K562 (cell line): ENCODE data around the gene NPIPA2. TPM values are rescaled to one million over a fixed set of nuclear protein-coding genes. Genes with fewer than 3 reads are reported as not detected.
A peak's percentile ranks its signal among the peaks of the same experiment; 100 is the strongest.
"Not testable (repeated sequence)": the region's sequence is repeated elsewhere in the genome, so short reads cannot be mapped to it uniquely, and the experiment has no call there.

Experiments used
- ATAC-seq: fragments of 200-7000 bp; cut with Tn5 transposase; 3 replicates; pipeline ENCODE4 v1.9.1; 2020; ENCODE audit warnings: moderate library complexity
- BruUV-seq: library from RNA; stranded (reverse); fragments of 400-500 nt; replicated peaks from 2 replicates; lab custom pipeline; 2021; lab: Mats Ljungman, UMichigan
- CTCF ChIA-PET: fragments of 300-600 bp; formaldehyde crosslinking; extraction: SDS; loops from one replicate; lab custom pipeline; 2021; ENCODE audit warnings: low intra/inter-chr PET ratio; lab: Yijun Ruan, JAX
- POLR2A ChIA-PET: fragments of 300-600, 350-650 bp; sonication (Branson Sonifier 250); formaldehyde crosslinking; extraction: SDS; loops from one replicate; lab custom pipeline; 2021; ENCODE audit warnings: antibody characterized with exemption, inconsistent platforms; lab: Yijun Ruan, JAX
- DNase-seq, 4 experiments: peaks; one replicate each; pipeline versions ENCODE4 v3.0.0 to v3.0.0-alpha.2; 2011 to 2018; ENCODE audit warnings: low spot score in 3 of 4, mixed read lengths in 3 of 4; ENCODE audit errors: extremely low read depth in 1 of 4
- FAIRE-seq: peaks from 2 replicates; lab custom pipeline; 2011; peaks lifted over from hg19 to GRCh38; lab: Jason Lieb, UNC
- H2AFZ ChIP-seq: 2 replicates; pipeline ENCODE4 v1.6.0; 2011; ENCODE audit warnings: low read depth, low read length, control low read depth, inconsistent platforms
- H3K27ac ChIP-seq: fragments of 200-600 bp; 3 replicates; pipeline ENCODE4 v1.8.0; 2011; ENCODE audit warnings: low read depth, mild to moderate bottlenecking, control low read depth, inconsistent platforms, low read length, moderate library complexity, mixed read lengths; ENCODE audit errors: extremely low read depth
- H3K27me3 ChIP-seq, 2 experiments: fragments of 300-600 bp in 1 of 2; 2 replicates in 1 of 2; 3 replicates in 1 of 2; pipeline versions ENCODE4 v1.6.0 to v1.8.0; 2011; ENCODE audit warnings: inconsistent platforms in 2 of 2, low read length in 2 of 2, mild to moderate bottlenecking in 1 of 2, mixed read lengths in 1 of 2, moderate library complexity in 1 of 2; ENCODE audit not compliant: control insufficient read depth in 2 of 2, insufficient read depth in 2 of 2
- H3K36me3 ChIP-seq: fragments of 300-600 bp; 3 replicates; pipeline ENCODE4 v1.8.0; 2011; ENCODE audit warnings: mild to moderate bottlenecking, low read length, inconsistent platforms; ENCODE audit not compliant: control insufficient read depth, insufficient read depth
- H3K4me1 ChIP-seq, 2 experiments: fragments of 200-600 bp in 1 of 2; replicated peaks in 1 of 2; 2 replicates in 1 of 2; 3 replicates in 1 of 2; pipeline versions ENCODE4 v1.5.1 to v1.8.0; 2011; ENCODE audit warnings: inconsistent platforms in 2 of 2, low read length in 2 of 2, mild to moderate bottlenecking in 1 of 2, mixed read lengths in 1 of 2, moderate library complexity in 1 of 2; ENCODE audit not compliant: control insufficient read depth in 2 of 2, insufficient read depth in 2 of 2
- H3K4me2 ChIP-seq: 2 replicates; pipeline ENCODE4 v1.6.1; 2011; ENCODE audit warnings: low read length, control low read depth, inconsistent platforms, mixed read lengths; ENCODE audit not compliant: insufficient read depth
- H3K4me3 ChIP-seq: fragments of 200-600 bp; sonication (generic), shearing (Covaris generic); 2 replicates; pipeline ENCODE4 v1.5.1; 2016; ENCODE audit warnings: control low read depth, inconsistent platforms
- H3K79me2 ChIP-seq: fragments of 200-600 bp; 3 replicates; pipeline ENCODE4 v1.8.0; 2011; ENCODE audit warnings: low read length, inconsistent platforms; ENCODE audit not compliant: control insufficient read depth, insufficient read depth
- H3K9ac ChIP-seq, 2 experiments: 2 replicates each; pipeline versions ENCODE4 v1.6.0 to v1.6.1; 2011; ENCODE audit warnings: low read depth in 2 of 2, low read length in 2 of 2, control low read depth in 1 of 2, inconsistent platforms in 1 of 2, mild to moderate bottlenecking in 1 of 2, mixed read lengths in 1 of 2; ENCODE audit not compliant: insufficient read depth in 1 of 2
- H3K9me1 ChIP-seq: one replicate; pipeline ENCODE4 v1.6.0; 2011; ENCODE audit warnings: inconsistent platforms, mild to moderate bottlenecking, low read length, moderate library complexity; ENCODE audit not compliant: control insufficient read depth, insufficient read depth
- H3K9me3 ChIP-seq: replicated peaks from 2 replicates; pipeline ENCODE4 v1.5.1; 2011; ENCODE audit warnings: low read depth, low read length, inconsistent platforms; ENCODE audit not compliant: control insufficient read depth, insufficient read depth
- H4K20me1 ChIP-seq: replicated peaks from 2 replicates; pipeline ENCODE4 v1.6.1; 2011; ENCODE audit warnings: low read length, inconsistent platforms, mixed read lengths; ENCODE audit not compliant: control insufficient read depth, insufficient read depth
- WGBS: fragments of 100-300 bp; shearing (Covaris generic); methylation state at CpG from one replicate; pipeline ENCODE4 v1.1.6; 2016; ENCODE audit warnings: low coverage, mixed read lengths; ENCODE audit not compliant: insufficient coverage; ENCODE audit errors: missing lambda C conversion rate; 5-methylcytosine and 5-hydroxymethylcytosine counted together
- in situ Hi-C: fragments of 300-500 bp; cut with MboI; formaldehyde crosslinking; loops from 4 replicates; pipeline ENCODE4 v1.15.0; 2018; ENCODE audit warnings: inconsistent platforms, mixed read lengths
- intact Hi-C: fragments of 100-400 bp; cut with micrococcal nuclease; formaldehyde crosslinking; loops from 2 replicates; pipeline ENCODE4 v1.14.2; 2022
- polyA plus RNA-seq, 8 experiments: library from polyadenylated mRNA; depleted of rRNA in 4 of 8; stranded (reverse) in 5 of 8; unstranded in 3 of 8; fragments of >200 nt; fragmentation: Nextera tagmentation in 2 of 8; fragmentation: Illumina TruSeq in 1 of 8; extraction: Ambion mirVana in 2 of 8; extraction: Trizol in 1 of 8; gene quantifications; 2 replicates each; pipeline versions ENCODE4 v1.2.1 to v1.2.3, GENCODE V29; 2011 to 2014; ENCODE audit warnings: inconsistent platforms in 1 of 8, missing spikeins in 1 of 8
- total RNA-seq, 7 experiments: library from RNA; depleted of rRNA in 6 of 7; stranded (reverse); fragments of >200 nt in 6 of 7; fragmentation: Illumina TruSeq in 2 of 7; extraction: Trizol in 2 of 7; gene quantifications; 2 replicates each; pipeline versions ENCODE4 v1.2.1 to v1.2.3, GENCODE V29; 2011 to 2021; ENCODE audit warnings: low replicate concordance in 1 of 7

NPIPA2 gene
- total and polyA plus RNA-seq, 9 of the 15 experiments (the other 6 are each of a cell fraction or from before 2014, with no cell fraction given), result 0.14 to 6.6 (median 2.0) TPM

DNA sequence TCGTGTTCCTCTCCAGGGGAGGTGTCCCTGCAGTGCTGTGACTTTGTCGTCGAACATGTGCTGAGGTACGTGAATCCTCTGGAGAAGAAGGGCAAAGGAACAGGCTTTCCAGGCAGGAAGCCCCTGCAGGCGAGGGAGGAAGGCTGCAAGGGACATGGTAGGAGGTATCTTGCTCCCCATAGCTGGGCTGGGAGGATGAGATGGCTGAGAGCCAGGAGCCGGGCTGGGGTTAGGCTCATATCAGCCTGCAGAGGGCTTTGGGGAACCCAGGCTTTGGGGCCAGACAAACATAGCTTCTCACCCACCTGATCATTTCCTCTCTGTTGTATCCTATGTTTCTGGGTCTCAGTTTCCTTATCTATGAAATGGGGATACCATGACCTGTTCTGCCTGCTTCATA, 34.4 kb downstream of the NPIPA2 start:
- H3K27me3 ChIP-seq, CTCF ChIA-PET, FAIRE-seq, H3K9me3 ChIP-seq, DNase-seq, H3K36me3 ChIP-seq, H3K4me3 ChIP-seq, H3K4me1 ChIP-seq, H3K9ac ChIP-seq, intact Hi-C loops, BruUV-seq, POLR2A ChIA-PET, H4K20me1 ChIP-seq, H3K79me2 ChIP-seq, H3K9me1 ChIP-seq, H3K4me2 ChIP-seq, H3K27ac ChIP-seq, H2AFZ ChIP-seq: not testable (repeated sequence)
- no CpG with 5 or more reads among the region's 6 CpGs for WGBS
- in situ Hi-C loops, result loop anchor here (10.0 kb wide), 1 partner anchor 578 kb away; no protein-coding TSS in a partner anchor
- ATAC-seq, result peak; percentile 87

- H3K9ac ChIP-seq, H3K4me3 ChIP-seq, H4K20me1 ChIP-seq, intact Hi-C loops, H3K79me2 ChIP-seq, BruUV-seq, FAIRE-seq, H3K9me3 ChIP-seq, DNase-seq, H3K36me3 ChIP-seq, H3K4me2 ChIP-seq, H3K9me1 ChIP-seq, ATAC-seq, H3K27me3 ChIP-seq, H2AFZ ChIP-seq, H3K27ac ChIP-seq, H3K4me1 ChIP-seq, POLR2A ChIA-PET, CTCF ChIA-PET: not testable (repeated sequence)
- in situ Hi-C loops, result loop anchor here (10.0 kb wide), 1 partner anchor 575 kb away; no protein-coding TSS in a partner anchor
- WGBS, result 3% methylated on average over 4 of the region's 11 CpGs
These were observed 37.1 kb downstream of the NPIPA2 start for GRCh38 chr16:14779368-14779877.

DNA sequence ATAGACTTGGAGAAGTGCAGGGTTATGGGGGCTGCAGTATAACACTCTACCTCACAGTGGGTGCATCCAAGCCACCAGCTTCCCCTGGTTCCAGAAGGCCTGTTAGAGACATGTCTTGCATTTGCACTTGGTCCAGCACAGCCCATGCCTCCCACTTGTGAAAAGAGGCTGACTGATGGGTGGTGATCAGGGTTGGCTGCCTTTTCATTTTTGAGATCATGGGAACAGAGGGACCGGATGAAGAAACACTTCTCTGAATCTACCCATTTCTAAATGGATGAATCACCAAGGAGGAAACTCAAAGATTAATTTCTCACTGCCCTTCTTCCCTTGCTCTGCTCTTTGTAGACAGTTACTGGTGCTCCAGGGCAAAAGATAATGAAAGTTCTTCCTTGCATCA, 43.8 kb downstream of the NPIPA2 start:
- CTCF ChIA-PET, H3K36me3 ChIP-seq, H3K27me3 ChIP-seq, H3K27ac ChIP-seq, intact Hi-C loops, POLR2A ChIA-PET, H3K9me1 ChIP-seq, DNase-seq, in situ Hi-C loops, H4K20me1 ChIP-seq, H3K4me3 ChIP-seq, H2AFZ ChIP-seq, H3K9me3 ChIP-seq, ATAC-seq, H3K79me2 ChIP-seq, H3K4me2 ChIP-seq, BruUV-seq, FAIRE-seq, H3K9ac ChIP-seq, H3K4me1 ChIP-seq: not testable (repeated sequence)
- WGBS, result no CpG with 5 or more reads among the region's 1 CpG

DNA sequence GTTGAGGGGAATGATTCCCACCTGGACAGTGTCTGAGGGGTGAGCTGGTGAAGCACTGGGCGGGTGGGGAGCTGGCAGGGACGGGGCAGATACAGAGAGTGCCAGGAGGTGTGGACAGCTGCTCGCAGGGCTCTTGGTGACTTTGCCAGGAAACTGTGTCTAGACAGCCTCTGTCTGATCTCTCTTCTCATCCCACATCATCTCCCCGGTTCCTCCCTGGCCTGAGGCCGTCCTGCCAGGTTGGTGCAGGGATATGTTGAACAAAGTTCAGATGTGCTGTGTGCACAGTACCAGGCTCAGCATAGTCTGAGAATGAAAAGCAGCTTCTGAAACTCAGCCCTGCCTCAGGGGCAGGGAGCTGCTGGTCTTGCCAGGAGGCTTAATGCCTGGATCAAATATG, 47.2 kb downstream of the NPIPA2 start:
- H3K4me2 ChIP-seq, in situ Hi-C loops, BruUV-seq, FAIRE-seq, H3K4me3 ChIP-seq, H3K36me3 ChIP-seq, DNase-seq, CTCF ChIA-PET, intact Hi-C loops, H3K27ac ChIP-seq, H3K79me2 ChIP-seq, H3K4me1 ChIP-seq, H3K9me3 ChIP-seq, H3K27me3 ChIP-seq, H3K9ac ChIP-seq, H2AFZ ChIP-seq, H3K9me1 ChIP-seq, H4K20me1 ChIP-seq, ATAC-seq, POLR2A ChIA-PET: not testable (repeated sequence)
- no CpG with 5 or more reads among the region's 5 CpGs for WGBS
